Right lobe of liver (tissue), 4 donors: ENCODE results near the gene SUPT6H.

ENCODE experiments used
- POLR2A ChIP-seq: fragments of 450-650 bp; IDR thresholded peaks from one replicate; pipeline ENCODE4 v1.6.1; 2017; ENCODE audit warnings: antibody characterized with exemption, mild to moderate bottlenecking
- TF ChIP-seq, protein P1 (sequence below), 4 donors: fragments of 200-600 bp in 3 of 4; fragments of 450-650 bp in 1 of 4; IDR thresholded peaks; one replicate each; pipeline versions ENCODE4 v1.5.1 to v1.8.0; 2016 to 2022; ENCODE audit warnings: antibody characterized with exemption in 4 of 4, mild to moderate bottlenecking in 2 of 4
- donor health status: DM: no; HTN: no; CAD: no.
- donor health status: DM: no; HTN: no; CAD: no.
- donor health status: DM: no; HTN: yes; CAD: no.

DNA sequence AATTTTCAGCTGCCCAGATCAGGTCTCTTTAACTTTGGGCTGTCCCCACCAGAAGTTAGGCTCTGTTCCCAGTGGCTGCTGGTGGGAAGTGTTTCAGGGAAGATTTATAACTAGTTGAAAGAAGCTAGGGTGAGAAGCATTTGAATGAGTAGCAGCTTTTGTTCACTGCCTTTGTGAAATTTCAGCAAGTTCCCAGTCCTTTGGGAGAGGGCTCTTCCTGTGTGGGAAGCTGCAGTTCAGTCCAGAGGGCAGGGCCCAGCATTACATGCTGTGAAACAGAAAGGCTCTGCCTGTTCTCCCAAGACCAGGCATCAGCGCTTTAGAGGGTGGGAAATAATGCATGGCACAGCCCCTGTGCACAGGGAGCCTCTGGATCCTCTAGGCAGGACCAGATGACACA lies 31.9 kb downstream of the SUPT6H start:
- TF ChIP-seq, protein P1, sequence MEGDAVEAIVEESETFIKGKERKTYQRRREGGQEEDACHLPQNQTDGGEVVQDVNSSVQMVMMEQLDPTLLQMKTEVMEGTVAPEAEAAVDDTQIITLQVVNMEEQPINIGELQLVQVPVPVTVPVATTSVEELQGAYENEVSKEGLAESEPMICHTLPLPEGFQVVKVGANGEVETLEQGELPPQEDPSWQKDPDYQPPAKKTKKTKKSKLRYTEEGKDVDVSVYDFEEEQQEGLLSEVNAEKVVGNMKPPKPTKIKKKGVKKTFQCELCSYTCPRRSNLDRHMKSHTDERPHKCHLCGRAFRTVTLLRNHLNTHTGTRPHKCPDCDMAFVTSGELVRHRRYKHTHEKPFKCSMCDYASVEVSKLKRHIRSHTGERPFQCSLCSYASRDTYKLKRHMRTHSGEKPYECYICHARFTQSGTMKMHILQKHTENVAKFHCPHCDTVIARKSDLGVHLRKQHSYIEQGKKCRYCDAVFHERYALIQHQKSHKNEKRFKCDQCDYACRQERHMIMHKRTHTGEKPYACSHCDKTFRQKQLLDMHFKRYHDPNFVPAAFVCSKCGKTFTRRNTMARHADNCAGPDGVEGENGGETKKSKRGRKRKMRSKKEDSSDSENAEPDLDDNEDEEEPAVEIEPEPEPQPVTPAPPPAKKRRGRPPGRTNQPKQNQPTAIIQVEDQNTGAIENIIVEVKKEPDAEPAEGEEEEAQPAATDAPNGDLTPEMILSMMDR (IDR thresholded peaks at IDR 0.05): no peak
- TF ChIP-seq POLR2A: no peak
